ENCODE data around the gene SMCO1.
"Not testable (repeated sequence)": the region's sequence is repeated elsewhere in the genome, so short reads cannot be mapped to it uniquely, and the experiment has no call there.

Gene SMCO1

GRCh38 chr3:196521291-196521690, 6.1 kb upstream of the SMCO1 start:
- not testable (repeated sequence) for DNase-seq

GRCh38 chr3:196519718-196520082, 4.6 kb upstream of the SMCO1 start:
- no peak for DNase-seq

- DNase-seq = peak; percentile 91 to 95
Observed at GRCh38 chr3:196518966-196519717, 4.0 kb upstream of the SMCO1 start.

- no peak for DNase-seq
Observed at GRCh38 chr3:196517919-196518318, 2.8 kb upstream of the SMCO1 start.

- DNase-seq = no peak
Observed at GRCh38 chr3:196517162-196517800, 2.1 kb upstream of the SMCO1 start.

- no peak for DNase-seq
Observed at GRCh38 chr3:196514350-196514716, 813 bp downstream of the SMCO1 start.

GRCh38 chr3:196513697-196514349, 1.3 kb downstream of the SMCO1 start:
- no peak for DNase-seq

- not testable (repeated sequence) for DNase-seq
Observed at GRCh38 chr3:196511646-196512425, 3.3 kb downstream of the SMCO1 start.

- DNase-seq = not testable (repeated sequence)
Observed at GRCh38 chr3:196511108-196511507, 4.0 kb downstream of the SMCO1 start.

GRCh38 chr3:196506687-196507086, 8.5 kb downstream of the SMCO1 start:
- no peak for DNase-seq

- no peak for DNase-seq
Observed at GRCh38 chr3:196504556-196504955, 10.6 kb downstream of the SMCO1 start.

- DNase-seq = not testable (repeated sequence)
Observed at GRCh38 chr3:196504077-196504398, 11.1 kb downstream of the SMCO1 start.

GRCh38 chr3:196503196-196504076, 11.7 kb downstream of the SMCO1 start, which contains the start of gene RNF168:
TSS of gene RNF168 (minus strand) at chr3:196503768. CDS start at chr3:196503173, 595 bp downstream.
- peak; percentile 97 to 99 for DNase-seq

- DNase-seq = peak; percentile 66 to 71
Observed at GRCh38 chr3:196502775-196503195, 12.4 kb downstream of the SMCO1 start.

GRCh38 chr3:196501316-196502044, 13.7 kb downstream of the SMCO1 start:
- peak in 1 of 2 donors; percentile 16 for DNase-seq

- no peak for DNase-seq
Observed at GRCh38 chr3:196499807-196500524, 15.2 kb downstream of the SMCO1 start.

GRCh38 chr3:196499061-196499460, 16.1 kb downstream of the SMCO1 start:
- DNase-seq = no peak

GRCh38 chr3:196498297-196498696, 16.8 kb downstream of the SMCO1 start:
- DNase-seq = no peak

- DNase-seq = no peak
Observed at GRCh38 chr3:196496183-196496582, 19.0 kb downstream of the SMCO1 start.

GRCh38 chr3:196493292-196493691, 21.9 kb downstream of the SMCO1 start:
- no peak for DNase-seq

- no peak for DNase-seq
Observed at GRCh38 chr3:196492080-196492479, 23.1 kb downstream of the SMCO1 start.

All from inflammatory macrophage (primary cell).